HepG2 (cell line): Measurements from ENCODE around the gene TMEM50B. TPM values are rescaled to one million over a fixed set of nuclear protein-coding genes. Genes with fewer than 3 reads are reported as not detected.
A peak's percentile ranks its signal among the peaks of the same experiment; 100 is the strongest.

Experiments
- DZIP1 ChIP-seq: sonication (generic); formaldehyde crosslinking; IDR thresholded peaks from 2 replicates; pipeline ENCODE4 v1.5.0; 2020; ENCODE audit warnings: mild to moderate bottlenecking, missing genetic modification reagents
- GATAD1 ChIP-seq: IDR thresholded peaks from 2 replicates; pipeline ENCODE4 v1.6.1; 2016; ENCODE audit warnings: missing genetic modification reagents, missing compliant biosample characterization
- HMGXB3 ChIP-seq: sonication (generic); formaldehyde crosslinking; IDR thresholded peaks from 2 replicates; pipeline ENCODE4 v1.4.0; 2020; ENCODE audit warnings: missing genetic modification reagents, borderline replicate concordance
- HNRNPK ChIP-seq: fragments of 200-400 bp; formaldehyde crosslinking; IDR thresholded peaks from 2 replicates; pipeline ENCODE4 v1.6.1; 2018; ENCODE audit warnings: low read length, low read depth, moderate library complexity, mild to moderate bottlenecking; ENCODE audit not compliant: poor library complexity, severe bottlenecking
- MLXIP ChIP-seq: sonication (generic); formaldehyde crosslinking; IDR thresholded peaks from 2 replicates; pipeline ENCODE4 v1.9.0; 2021; ENCODE audit warnings: missing genetic modification reagents, borderline replicate concordance
- NR2F2 ChIP-seq: IDR thresholded peaks from 2 replicates; pipeline ENCODE4 v1.6.1; 2012; ENCODE audit warnings: low read depth, inconsistent platforms, borderline replicate concordance
- PPARG ChIP-seq: conservative IDR thresholded peaks from 2 replicates; pipeline ENCODE4 v1.6.1; 2016; ENCODE audit warnings: missing biosample characterization, missing genetic modification reagents
- RAD21 ChIP-seq: fragments of 450-650 bp; formaldehyde crosslinking; IDR thresholded peaks from 2 replicates; pipeline ENCODE4 v1.5.0; 2020; ENCODE audit warnings: mild to moderate bottlenecking
- RFX1 ChIP-seq: fragments of 450-650 bp; IDR thresholded peaks from 2 replicates; pipeline ENCODE4 v1.6.1; 2017
- SMAD3 ChIP-seq: sonication (generic); formaldehyde crosslinking; IDR thresholded peaks from 2 replicates; pipeline ENCODE4 v1.4.0; 2020; ENCODE audit warnings: missing genetic modification reagents
- TRIM24 ChIP-seq: sonication (generic); formaldehyde crosslinking; IDR thresholded peaks from 2 replicates; pipeline ENCODE4 v1.8.0; 2022; ENCODE audit warnings: mild to moderate bottlenecking, missing genetic modification reagents
- XBP1 ChIP-seq: sonication (generic); formaldehyde crosslinking; IDR thresholded peaks from 2 replicates; pipeline ENCODE4 v1.5.0; 2020; ENCODE audit warnings: missing genetic modification reagents
- ZBTB21 ChIP-seq: sonication (generic); formaldehyde crosslinking; IDR thresholded peaks from 2 replicates; pipeline ENCODE4 v1.4.0; 2020; ENCODE audit warnings: missing genetic modification reagents
- ZMAT5 ChIP-seq: sonication (generic); formaldehyde crosslinking; IDR thresholded peaks from 2 replicates; pipeline ENCODE4 v1.5.0; 2020; ENCODE audit warnings: mild to moderate bottlenecking, low read depth, missing genetic modification reagents, borderline replicate concordance
- ZMYM3 ChIP-seq: sonication (generic); formaldehyde crosslinking; IDR thresholded peaks from 2 replicates; pipeline ENCODE4 v1.5.1; 2020; ENCODE audit warnings: mild to moderate bottlenecking, missing genetic modification reagents
- ZNF512 ChIP-seq: sonication (generic); formaldehyde crosslinking; IDR thresholded peaks from 2 replicates; pipeline ENCODE4 v1.4.0; 2020; ENCODE audit warnings: mild to moderate bottlenecking, missing genetic modification reagents
- ZNF724P ChIP-seq: sonication (generic); formaldehyde crosslinking; IDR thresholded peaks from 2 replicates; pipeline ENCODE4 v1.8.0; 2022; ENCODE audit warnings: missing genetic modification reagents, borderline replicate concordance
- ZSCAN9 ChIP-seq: IDR thresholded peaks from 2 replicates; pipeline ENCODE4 v1.6.1; 2016; ENCODE audit warnings: borderline replicate concordance
- polyA plus RNA-seq, 8 experiments: library from polyadenylated mRNA; depleted of rRNA in 3 of 8; stranded (reverse) in 7 of 8; unstranded in 1 of 8; fragments of >200 nt; fragmentation: Illumina TruSeq in 4 of 8; extraction: Trizol in 4 of 8; gene quantifications; 2 replicates each; pipeline versions ENCODE4 v1.2.1 to v1.2.3, GENCODE V29; 2011 to 2016; ENCODE audit warnings: low read depth in 4 of 8, missing spikeins in 1 of 8, mixed read lengths in 1 of 8; ENCODE audit not compliant: insufficient read depth in 1 of 8
- total RNA-seq, 5 experiments: library from RNA; depleted of rRNA; stranded (reverse); fragments of >200 nt; fragmentation: Illumina TruSeq; extraction: Trizol; gene quantifications; 2 replicates each; pipeline ENCODE4 v1.2.3, GENCODE V29; 2016; ENCODE audit warnings: low read depth in 1 of 5

The TMEM50B gene
- total and polyA plus RNA-seq, 2 of the 13 experiments (the other 11 are each of a cell fraction or from before 2014, with no cell fraction given), result 29.9 to 46.3 TPM

- TF ChIP-seq ZMAT5 (CRISPR knock-in tag) (no peak), ZMYM3 (CRISPR knock-in tag) (0 out of 2 replicates have a peak, but pooled peaks have one; percentile 17), SMAD3 (CRISPR knock-in tag) (no peak), MLXIP (CRISPR knock-in tag) (no peak), DZIP1 (CRISPR knock-in tag) (no peak), ZNF512 (no peak), ZSCAN9 (CRISPR knock-in tag) (peak; percentile 63; the same call in 1 of the 2 replicates), RAD21 (no peak; the same call in 1 of the 2 replicates), ZBTB21 (CRISPR knock-in tag) (no peak), PPARG (CRISPR knock-in tag) (peak; percentile 53), TRIM24 (CRISPR knock-in tag) (no peak), HMGXB3 (no peak), RFX1 (no peak), XBP1 (no peak), GATAD1 (CRISPR knock-in tag) (peak; percentile 61), HNRNPK (no peak), NR2F2 (peak; percentile 56; the same call in 1 of the 2 replicates), ZNF724P (CRISPR knock-in tag) (no peak; the same call in 1 of the 2 replicates)
These were observed 66.8 kb downstream of the TMEM50B start (continued) for GRCh38 chr21:33412832-33413519.
